PFSK-1 (cell line): ENCODE results near the gene CHD8.

ENCODE experiments used
- FOXP2 ChIP-seq: optimal IDR thresholded peaks from 2 replicates; pipeline ENCODE3; 2011; ENCODE audit warnings: borderline replicate concordance, control low read depth, inconsistent platforms; ENCODE audit not compliant: insufficient read depth; ENCODE audit errors: extremely low read length, extremely low read depth
- POLR2AphosphoS5 ChIP-seq: IDR thresholded peaks from 2 replicates; pipeline ENCODE4 v1.6.1; 2012; ENCODE audit warnings: low read depth, mild to moderate bottlenecking, control low read depth, low read length, moderate library complexity
- REST ChIP-seq, 2 experiments: IDR thresholded peaks; 2 replicates each; pipeline versions ENCODE4 v1.6.1 to v1.8.0; 2011 to 2012; ENCODE audit warnings: low read depth in 2 of 2, low read length in 2 of 2, control low read depth in 1 of 2, inconsistent platforms in 1 of 2, mild to moderate bottlenecking in 1 of 2, moderate library complexity in 1 of 2; ENCODE audit not compliant: insufficient read depth in 1 of 2
- SIN3A ChIP-seq: IDR thresholded peaks from 2 replicates; pipeline ENCODE4 v1.6.1; 2012; ENCODE audit warnings: mild to moderate bottlenecking, low read length, moderate library complexity, borderline replicate concordance; ENCODE audit not compliant: insufficient read depth
- TAF1 ChIP-seq: IDR thresholded peaks from 2 replicates; pipeline ENCODE4 v1.6.1; 2012; ENCODE audit warnings: low read length, control low read depth, borderline replicate concordance; ENCODE audit not compliant: insufficient read depth

The CHD8 gene

GRCh38 chr14:21406213-21406612 lies 49.7 kb downstream of the CHD8 start:
- TF ChIP-seq TAF1 (no peak), POLR2AphosphoS5 (no peak), SIN3A (no peak), FOXP2 (no peak), REST (IDR thresholded peaks at IDR 0.05; ENCODE audit: insufficient read depth in 1 of 2, low read depth in 2 of 2, low read length in 2 of 2) (no peak)

GRCh38 chr14:21405097-21405496 lies 50.8 kb downstream of the CHD8 start:
- TF ChIP-seq POLR2AphosphoS5, result no peak
- no peak for TF ChIP-seq SIN3A
- no peak for TF ChIP-seq FOXP2
- no peak for TF ChIP-seq TAF1
- no peak for TF ChIP-seq REST (IDR thresholded peaks at IDR 0.05; ENCODE audit: insufficient read depth in 1 of 2, low read depth in 2 of 2, low read length in 2 of 2)

- TF ChIP-seq REST (IDR thresholded peaks at IDR 0.05; ENCODE audit: insufficient read depth in 1 of 2, low read depth in 2 of 2, low read length in 2 of 2) (no peak), FOXP2 (no peak), TAF1 (no peak), POLR2AphosphoS5 (no peak), SIN3A (no peak)
Measured at GRCh38 chr14:21399311-21399870, 56.5 kb downstream of the CHD8 start.

GRCh38 chr14:21398901-21399300 lies 57.0 kb downstream of the CHD8 start:
- TF ChIP-seq POLR2AphosphoS5, result no peak
- TF ChIP-seq FOXP2, result no peak
- TF ChIP-seq TAF1, result no peak
- no peak for TF ChIP-seq REST (IDR thresholded peaks at IDR 0.05; ENCODE audit: insufficient read depth in 1 of 2, low read depth in 2 of 2, low read length in 2 of 2)
- TF ChIP-seq SIN3A, result no peak
